Neuron (in vitro differentiated cells): ENCODE results near the gene MXRA7.
A peak's percentile ranks its signal among the peaks of the same experiment; 100 is the strongest.
"Not testable (repeated sequence)": the region's sequence is repeated elsewhere in the genome, so short reads cannot be mapped to it uniquely, and the experiment has no call there.

ENCODE experiments used
- H2AFZ ChIP-seq: one replicate; pipeline ENCODE4 v1.6.1; 2013; ENCODE audit warnings: low read depth, mild to moderate bottlenecking, inconsistent platforms, low read length, moderate library complexity
- H3K27me3 ChIP-seq: one replicate; pipeline ENCODE4 v1.6.1; 2013; ENCODE audit warnings: low read length; ENCODE audit not compliant: insufficient read depth
- H3K36me3 ChIP-seq: one replicate; pipeline ENCODE4 v1.6.1; 2013; ENCODE audit warnings: low read length; ENCODE audit not compliant: insufficient read depth
- H3K4me1 ChIP-seq: one replicate; pipeline ENCODE4 v1.6.1; 2013; ENCODE audit warnings: low read length; ENCODE audit not compliant: insufficient read depth
- H3K4me3 ChIP-seq: 2 replicates; pipeline ENCODE4 v1.5.1; 2013; ENCODE audit warnings: mild to moderate bottlenecking, low read length, moderate library complexity
- H3K9me3 ChIP-seq: one replicate; pipeline ENCODE4 v1.6.1; 2013; ENCODE audit warnings: low read length

MXRA7 gene, protein sequence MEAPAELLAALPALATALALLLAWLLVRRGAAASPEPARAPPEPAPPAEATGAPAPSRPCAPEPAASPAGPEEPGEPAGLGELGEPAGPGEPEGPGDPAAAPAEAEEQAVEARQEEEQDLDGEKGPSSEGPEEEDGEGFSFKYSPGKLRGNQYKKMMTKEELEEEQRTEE

DNA sequence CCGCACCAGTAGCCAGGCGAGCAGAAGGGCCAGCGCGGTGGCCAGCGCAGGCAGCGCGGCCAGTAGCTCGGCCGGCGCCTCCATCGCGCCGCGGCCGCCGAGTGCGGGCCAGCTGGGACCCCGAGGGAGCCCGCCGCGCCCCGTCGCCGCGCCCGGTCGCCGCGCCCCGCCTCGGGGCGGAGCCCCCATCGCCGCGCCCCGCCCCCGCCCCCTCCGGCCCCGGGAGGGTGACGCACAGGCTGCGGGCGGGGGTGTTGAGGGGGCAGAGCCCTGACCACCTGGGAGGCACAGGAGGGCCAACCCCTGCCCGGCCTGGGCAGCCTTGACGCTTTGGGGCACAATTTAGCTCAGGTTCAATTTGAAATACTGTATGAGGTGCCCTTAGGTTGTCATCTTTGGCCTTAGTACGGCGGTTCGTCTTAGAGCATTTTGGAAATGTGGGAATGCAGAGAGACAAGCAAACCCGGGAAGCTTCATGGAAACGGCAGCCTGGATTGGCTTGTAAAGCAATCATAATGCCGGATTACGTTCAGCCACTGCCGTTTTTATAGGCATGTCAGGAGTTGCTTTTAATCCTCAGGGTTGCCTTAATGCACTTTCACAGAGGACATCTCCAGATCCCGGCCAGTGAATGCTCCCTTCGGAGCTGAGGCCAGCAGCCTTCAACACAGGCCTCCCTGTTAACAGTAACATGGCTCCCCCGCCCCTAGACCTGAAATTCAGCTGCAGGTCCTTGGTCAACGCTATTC is at the start of gene MXRA7:
Gene MXRA7, minus strand, starts transcription at position 103 of the 749 bp plus-strand sequence. Its CDS starts 19 bp downstream, at position 84.
- peak within 1 kb of the TSS; percentile 83 for H3K4me3 ChIP-seq
- no peaks in the 10 kb centered on the region for H3K9me3 ChIP-seq
- peaks cover 4% of the 10 kb centered on the region for H3K36me3 ChIP-seq
- no peaks in the 10 kb centered on the region for H3K27me3 ChIP-seq
- peaks cover 30% of the 10 kb centered on the region for H3K4me1 ChIP-seq
- H2AFZ ChIP-seq, result peak within 1 kb of the TSS; percentile 74

DNA sequence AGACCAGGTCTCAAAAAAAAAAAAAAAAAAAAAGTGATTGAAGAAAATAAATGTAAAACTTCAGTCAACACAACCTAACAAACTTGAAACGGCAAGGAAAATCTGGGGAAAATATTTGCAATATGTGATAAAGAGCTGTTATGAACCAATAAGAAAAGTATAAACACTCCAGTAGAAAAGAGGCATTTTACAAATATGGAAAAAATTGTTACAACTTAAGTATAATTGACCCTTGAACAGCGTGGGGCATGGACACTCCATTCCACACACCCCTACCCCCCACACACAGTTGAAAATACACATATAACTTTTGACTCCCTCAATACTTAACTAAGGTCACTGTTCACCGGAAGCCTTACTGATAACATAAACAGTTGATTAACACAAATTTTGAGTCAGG is 47.8 kb upstream of the MXRA7 start:
- peaks cover 4% of the 10 kb centered on the region for H3K4me1 ChIP-seq
- H2AFZ ChIP-seq, result no peak overlapping the region
- H3K27me3 ChIP-seq, result no peaks in the 10 kb centered on the region
- no peak overlapping the region for H3K4me3 ChIP-seq
- H3K9me3 ChIP-seq, result peaks cover 5% of the 10 kb centered on the region
- H3K36me3 ChIP-seq, result peaks cover 7% of the 10 kb centered on the region

DNA sequence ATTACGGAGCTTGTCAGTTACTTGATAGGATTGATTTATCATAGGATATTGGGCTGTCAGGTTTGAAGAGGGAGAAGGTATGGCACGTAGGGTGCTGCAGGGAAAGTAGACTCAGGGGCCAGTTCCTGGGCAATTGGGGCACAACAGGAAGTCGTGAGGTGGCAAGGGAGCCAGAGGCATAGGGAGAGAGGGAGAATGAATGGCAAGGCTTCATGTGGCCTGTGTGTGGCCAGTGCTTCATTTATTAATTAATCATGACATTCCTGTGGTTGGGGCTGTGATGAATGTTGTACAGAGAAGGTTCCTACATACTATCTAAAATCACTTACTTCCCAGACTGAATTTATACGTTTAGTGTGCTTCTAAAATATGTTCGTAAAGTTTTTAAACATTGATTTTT is 46.5 kb upstream of the MXRA7 start:
- Histone ChIP-seq H3K4me1 (peaks cover 4% of the 10 kb centered on the region), H3K9me3 (peaks cover 5% of the 10 kb centered on the region), H2AFZ (no peak overlapping the region), H3K36me3 (peaks cover 7% of the 10 kb centered on the region), H3K27me3 (no peaks in the 10 kb centered on the region), H3K4me3 (no peak overlapping the region)

DNA sequence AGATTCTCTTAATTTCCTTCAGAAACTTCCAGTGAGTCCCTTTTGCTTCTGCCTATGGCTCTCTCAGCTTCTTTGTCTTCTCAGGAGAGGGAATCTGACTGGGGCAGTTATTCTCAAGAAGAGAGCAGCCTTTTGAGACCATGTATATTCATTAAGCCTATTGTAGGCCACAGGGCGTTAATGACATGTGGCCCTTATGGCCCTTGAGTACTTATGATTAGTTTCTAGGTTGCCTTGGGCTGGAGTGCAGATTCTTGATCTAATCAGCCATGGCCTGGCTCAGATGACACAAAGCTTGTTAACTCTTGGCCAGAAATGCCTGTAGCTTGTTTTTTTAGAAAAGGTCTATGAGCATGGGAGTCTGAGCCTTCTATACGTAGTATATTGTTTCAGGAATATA is 44.5 kb upstream of the MXRA7 start:
- peaks cover 4% of the 10 kb centered on the region for H3K4me1 ChIP-seq
- no peaks in the 10 kb centered on the region for H3K27me3 ChIP-seq
- peaks cover 2% of the 10 kb centered on the region for H3K9me3 ChIP-seq
- H3K4me3 ChIP-seq, result no peak overlapping the region
- peaks cover 7% of the 10 kb centered on the region for H3K36me3 ChIP-seq
- H2AFZ ChIP-seq, result no peak overlapping the region

DNA sequence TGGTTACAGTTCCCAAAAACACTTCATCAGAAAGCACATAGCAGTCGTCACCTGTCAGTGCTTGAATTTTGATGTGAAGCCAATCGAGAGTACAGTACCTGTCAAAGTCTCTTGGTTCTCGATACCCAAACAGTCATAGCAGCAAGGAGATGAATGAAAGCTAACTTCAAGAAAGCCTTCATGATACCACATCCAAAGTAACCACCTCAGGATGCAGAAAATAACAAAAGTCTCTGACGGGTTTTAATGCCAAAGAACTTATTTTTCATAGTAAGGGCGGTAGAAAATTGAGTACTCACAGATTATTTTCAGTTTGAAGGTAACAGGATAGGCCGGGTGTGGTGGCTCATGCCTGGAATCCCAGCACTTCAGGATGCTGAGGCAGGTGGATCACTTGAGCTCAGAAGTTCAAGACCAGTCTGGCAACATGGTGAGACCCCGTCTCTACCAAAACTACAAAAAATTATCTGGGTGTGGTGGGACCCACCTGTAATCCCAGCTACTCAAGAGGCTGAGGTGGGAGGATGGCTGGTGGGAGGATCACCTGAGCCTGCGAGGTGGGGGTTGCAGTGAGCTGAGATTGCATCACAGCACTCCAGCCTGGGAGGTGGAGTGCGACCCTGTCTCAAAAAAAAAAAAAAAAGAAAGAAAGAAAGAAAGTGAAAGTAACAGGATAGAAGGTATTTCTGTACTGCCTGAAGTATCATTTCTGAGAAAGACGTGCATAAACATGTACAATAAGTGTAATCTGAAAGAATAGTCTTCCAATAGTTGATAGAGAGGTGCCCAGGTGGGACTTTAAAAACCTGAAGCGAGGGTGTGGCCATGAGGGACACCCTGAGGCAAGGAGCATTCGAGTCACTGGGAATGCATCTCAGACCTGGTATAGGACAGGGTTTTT is 42.5 kb upstream of the MXRA7 start:
- H2AFZ ChIP-seq, result no peak overlapping the region
- H3K27me3 ChIP-seq, result no peaks in the 10 kb centered on the region
- H3K9me3 ChIP-seq, result peaks cover 2% of the 10 kb centered on the region
- peaks cover 7% of the 10 kb centered on the region for H3K36me3 ChIP-seq
- peaks cover 4% of the 10 kb centered on the region for H3K4me1 ChIP-seq
- no peak overlapping the region for H3K4me3 ChIP-seq

DNA sequence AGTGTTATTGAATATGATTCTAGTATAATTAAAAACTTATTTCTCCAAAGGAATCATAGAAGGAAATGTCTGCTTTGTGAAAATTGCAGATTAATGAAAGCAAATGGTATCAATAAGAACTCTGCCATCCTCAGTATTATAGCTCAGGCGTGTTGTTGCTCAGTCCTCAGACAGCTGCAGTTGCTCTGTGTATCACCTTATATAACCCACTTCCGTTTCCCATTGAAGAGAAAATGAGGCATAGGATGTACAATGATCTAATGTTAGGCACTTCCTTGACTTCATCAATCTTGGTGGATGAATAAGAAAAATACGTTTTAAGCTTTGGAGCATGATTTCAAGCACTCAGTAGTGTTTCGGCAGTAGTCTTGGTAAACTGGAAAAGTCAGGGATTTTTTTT is 41.2 kb upstream of the MXRA7 start:
- Histone ChIP-seq H3K27me3 (no peaks in the 10 kb centered on the region), H3K36me3 (peaks cover 4% of the 10 kb centered on the region), H3K4me3 (no peak overlapping the region), H3K4me1 (peaks cover 4% of the 10 kb centered on the region), H3K9me3 (no peaks in the 10 kb centered on the region), H2AFZ (no peak overlapping the region)

DNA sequence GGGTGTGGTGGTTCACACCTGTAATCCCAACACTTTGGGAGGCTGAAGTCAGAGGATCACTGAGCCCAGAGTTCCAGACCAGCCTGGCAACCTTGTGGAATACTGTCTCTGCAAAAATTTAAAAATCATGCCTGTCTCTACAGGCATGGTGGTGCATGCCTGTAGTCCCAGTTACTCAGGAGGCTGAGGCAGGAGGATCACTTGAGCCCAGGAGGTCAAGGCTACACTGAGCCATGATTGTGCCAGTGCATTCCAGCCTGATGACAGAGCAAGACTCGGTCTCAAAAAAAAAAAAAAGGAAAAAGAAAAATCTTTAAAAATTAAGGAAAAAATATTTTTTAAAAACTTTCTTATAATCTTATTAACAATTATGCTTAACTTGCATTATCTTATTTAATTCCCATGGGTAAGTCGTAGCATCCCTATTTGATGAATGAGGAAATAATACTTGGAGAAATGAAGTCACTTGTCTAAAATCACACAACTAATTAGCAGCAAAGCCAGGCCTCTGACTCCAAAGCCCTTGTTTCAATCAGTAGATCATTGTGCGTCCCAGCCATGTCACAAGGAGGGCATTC is 40.7 kb upstream of the MXRA7 start:
- Histone ChIP-seq H3K9me3 (no peaks in the 10 kb centered on the region), H3K36me3 (peaks cover 3% of the 10 kb centered on the region), H3K4me3 (no peak overlapping the region), H3K27me3 (no peaks in the 10 kb centered on the region), H3K4me1 (peaks cover 4% of the 10 kb centered on the region), H2AFZ (no peak overlapping the region)

DNA sequence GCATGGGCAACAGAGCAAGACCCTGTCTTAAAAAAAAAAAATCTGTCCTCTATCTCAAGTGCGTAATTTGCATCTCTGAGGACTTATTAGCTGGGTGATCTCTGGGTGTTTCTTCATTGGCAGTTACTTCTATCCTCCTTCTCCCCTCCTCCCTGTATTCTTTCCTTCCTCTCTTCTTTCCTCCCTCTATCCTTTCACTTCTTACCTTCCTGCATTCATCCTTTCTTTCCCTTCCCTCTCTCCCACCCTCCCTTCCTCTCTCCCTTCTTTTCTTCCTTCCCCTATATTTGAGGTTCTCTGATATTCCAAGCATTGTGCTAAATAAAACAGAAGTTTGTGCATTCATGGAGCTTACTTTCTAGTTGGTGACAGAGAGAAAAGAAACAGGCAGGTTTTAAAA is 37.9 kb upstream of the MXRA7 start:
- Histone ChIP-seq H2AFZ (no peak overlapping the region), H3K27me3 (no peaks in the 10 kb centered on the region), H3K4me1 (no peaks in the 10 kb centered on the region), H3K4me3 (no peak overlapping the region), H3K9me3 (peaks cover 10% of the 10 kb centered on the region), H3K36me3 (peaks cover 25% of the 10 kb centered on the region)

DNA sequence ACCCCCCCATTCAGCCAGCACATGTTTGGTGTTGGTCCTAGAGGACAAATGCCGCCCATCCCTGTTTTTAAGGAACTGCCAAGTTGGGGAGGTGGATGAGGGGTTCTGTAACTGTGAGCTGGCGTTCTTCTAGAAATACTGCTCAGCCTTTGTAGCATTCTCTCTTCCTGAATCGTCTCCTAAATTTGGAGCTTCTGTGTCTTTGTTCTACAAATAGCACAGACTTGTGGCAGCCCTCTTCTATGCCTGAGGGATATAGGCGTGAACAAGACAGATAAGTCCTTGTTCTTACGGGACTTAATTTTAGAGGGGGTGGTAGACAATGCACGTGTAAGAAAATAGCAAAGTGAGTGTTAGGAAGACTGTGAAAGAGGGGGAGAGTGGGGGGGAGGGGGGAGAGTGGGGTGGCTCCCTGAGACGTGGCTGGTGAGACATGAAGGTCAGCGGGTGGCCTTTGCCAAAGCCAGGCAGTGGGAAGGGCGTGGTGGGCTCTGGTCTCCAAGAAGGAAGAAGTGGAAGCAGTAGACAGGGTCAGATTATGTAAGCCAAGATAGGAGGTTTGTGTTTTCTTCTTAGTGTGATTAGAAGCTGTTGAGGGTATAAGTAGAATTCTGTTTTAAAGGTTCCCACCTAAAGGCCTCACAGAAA is 37.1 kb upstream of the MXRA7 start:
- H3K36me3 ChIP-seq, result peaks cover 25% of the 10 kb centered on the region
- H2AFZ ChIP-seq, result no peak overlapping the region

DNA sequence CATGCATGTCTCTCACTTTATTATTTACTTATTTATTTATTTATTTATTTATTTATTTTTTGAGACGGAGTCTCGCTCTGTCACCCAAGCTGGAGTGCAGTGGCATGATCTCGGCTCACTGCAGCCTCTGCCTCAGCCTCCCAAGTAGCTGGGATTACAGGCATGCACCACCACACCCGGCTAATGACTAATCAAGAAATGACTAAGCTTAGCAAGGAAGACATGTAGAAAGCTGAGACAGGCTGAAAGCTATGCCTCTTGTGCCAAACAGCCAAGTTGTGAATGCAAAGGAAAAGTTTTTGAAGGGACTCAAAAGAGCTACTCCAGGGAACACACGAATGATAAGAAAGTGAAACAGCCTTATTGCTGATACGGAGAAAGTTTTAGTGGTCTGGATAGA is 35.0 kb upstream of the MXRA7 start:
- not testable (repeated sequence) for H3K4me3 ChIP-seq, H3K9me3 ChIP-seq, H3K27me3 ChIP-seq, H3K4me1 ChIP-seq, H2AFZ ChIP-seq
- peaks cover 30% of the 10 kb centered on the region for H3K36me3 ChIP-seq

More for the DNA sequence above, 37.1 kb upstream of the MXRA7 start:
- no peaks in the 10 kb centered on the region for H3K27me3 ChIP-seq
- no peaks in the 10 kb centered on the region for H3K4me1 ChIP-seq
- H3K4me3 ChIP-seq, result no peak overlapping the region
- H3K9me3 ChIP-seq, result peaks cover 10% of the 10 kb centered on the region

DNA sequence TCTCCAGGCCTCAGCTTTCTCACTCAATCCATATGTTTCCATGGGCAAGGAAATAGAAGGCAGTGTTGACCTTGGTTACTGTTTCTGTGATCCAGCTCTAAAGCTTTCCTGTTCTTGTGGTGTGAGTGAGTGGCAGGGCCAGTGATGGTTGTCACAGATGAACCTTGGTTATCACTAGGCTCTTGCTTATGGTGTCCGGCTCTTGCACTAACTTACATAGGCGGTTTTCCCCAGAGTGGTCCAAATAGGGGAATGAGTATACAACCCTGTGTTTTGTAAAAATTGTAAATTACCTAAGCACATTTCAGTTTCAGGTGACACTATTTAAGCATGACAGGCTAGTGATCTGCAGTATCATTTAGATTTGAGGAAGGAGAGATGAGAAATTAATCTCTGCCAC is 34.0 kb upstream of the MXRA7 start:
- peaks cover 30% of the 10 kb centered on the region for H3K36me3 ChIP-seq
- H3K4me1 ChIP-seq, result no peaks in the 10 kb centered on the region

DNA sequence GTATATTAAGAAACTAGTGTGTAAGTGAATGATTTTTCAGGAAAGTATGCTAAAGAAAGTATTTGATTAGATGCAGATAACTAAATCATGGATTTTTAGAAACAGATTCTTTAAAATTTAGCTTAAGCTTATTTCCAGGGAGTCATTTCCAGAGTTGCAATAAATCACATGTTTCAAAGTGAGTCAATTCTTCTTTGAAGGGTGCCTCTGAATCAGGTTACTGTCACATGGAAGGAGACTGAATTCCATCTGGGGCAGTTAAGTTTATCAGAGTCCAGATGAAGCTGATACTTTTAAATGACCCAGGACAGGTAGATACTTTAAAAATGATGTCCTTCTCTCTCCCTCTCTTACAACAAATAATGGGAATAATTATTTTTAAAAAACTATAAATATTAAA is 32.2 kb upstream of the MXRA7 start:
- H3K27me3 ChIP-seq, result no peaks in the 10 kb centered on the region
- peaks cover 29% of the 10 kb centered on the region for H3K36me3 ChIP-seq
- peaks cover 13% of the 10 kb centered on the region for H3K4me1 ChIP-seq
- no peak overlapping the region for H3K4me3 ChIP-seq
- no peak overlapping the region for H2AFZ ChIP-seq
- H3K9me3 ChIP-seq, result peaks cover 10% of the 10 kb centered on the region

More for the DNA sequence above, 34.0 kb upstream of the MXRA7 start:
- Histone ChIP-seq H3K9me3 (peaks cover 10% of the 10 kb centered on the region), H3K27me3 (no peaks in the 10 kb centered on the region), H2AFZ (no peak overlapping the region), H3K4me3 (no peak overlapping the region)
